HL-60/S4 treated with retinoic acid at 250 ng/mL for 4 days and 3 days (cell line): Measurements from ENCODE around the gene FNIP2.
"Not testable (repeated sequence)": the region's sequence is repeated elsewhere in the genome, so short reads cannot be mapped to it uniquely, and the experiment has no call there.

Experiments
- in situ Hi-C: fragments of 300-500 bp; cut with MboI; formaldehyde crosslinking; loops from 2 replicates; pipeline ENCODE4 v1.7.0; 2022; ENCODE audit warnings: low sequenced_read_pairs

The FNIP2 gene

DNA sequence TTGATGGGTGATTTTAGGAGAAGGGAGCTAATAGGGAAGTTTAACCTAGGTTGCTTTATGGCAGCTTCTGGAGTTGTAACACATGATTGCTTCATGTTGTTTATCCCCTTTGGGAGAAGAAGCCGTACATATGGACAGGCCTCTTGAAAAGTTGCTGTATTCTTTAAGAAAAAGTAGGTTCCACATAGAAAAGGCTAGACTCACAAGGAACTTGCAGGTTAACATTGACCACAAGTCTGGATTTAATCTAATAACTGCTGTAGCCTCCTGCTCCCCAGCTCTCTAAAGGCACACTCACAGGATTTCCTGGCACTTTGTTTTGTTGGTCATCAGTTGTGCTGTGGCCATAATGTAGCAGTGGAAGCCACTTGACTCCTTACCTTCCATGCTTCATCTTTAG lies 19.7 kb downstream of the FNIP2 start:
- in situ Hi-C loops = no loop called here

DNA sequence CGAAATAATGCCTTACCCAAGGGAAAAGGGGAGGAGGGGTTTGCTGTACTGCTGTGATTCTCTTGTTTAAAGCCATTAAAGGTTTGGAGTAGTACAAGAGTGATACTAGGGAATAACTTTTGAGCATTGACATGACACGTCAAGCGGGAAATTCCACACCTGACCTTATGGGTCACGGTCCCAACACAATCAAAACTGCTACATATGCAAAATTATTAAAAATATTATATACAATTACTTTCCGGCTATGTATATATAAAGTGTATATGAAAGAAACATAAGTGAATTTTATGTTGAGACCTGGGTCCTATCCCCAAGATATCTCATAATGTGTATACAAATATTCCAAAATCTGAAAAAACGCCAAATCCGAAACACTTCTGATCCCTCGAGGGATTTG lies 21.0 kb downstream of the FNIP2 start:
- in situ Hi-C loops = no loop called here

DNA sequence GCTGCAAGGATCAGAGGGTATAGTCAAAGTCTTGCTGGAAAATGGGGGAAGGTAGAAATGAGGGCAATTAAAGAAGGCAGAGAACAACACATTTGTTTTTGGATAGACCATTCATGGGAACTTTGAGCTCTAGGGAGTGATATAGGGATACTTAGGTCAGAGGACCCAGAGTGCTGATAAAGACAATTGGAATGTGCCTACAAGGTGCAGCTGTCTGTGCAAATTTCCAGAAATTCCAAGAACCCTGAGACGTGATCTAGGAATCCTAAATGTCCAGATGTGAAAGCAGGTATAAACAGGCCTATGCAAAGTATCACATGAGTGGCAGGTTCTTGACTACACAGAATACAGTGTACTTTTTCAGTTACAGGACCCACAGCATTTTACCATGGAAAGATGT lies 24.2 kb downstream of the FNIP2 start:
- in situ Hi-C loops = no loop called here

DNA sequence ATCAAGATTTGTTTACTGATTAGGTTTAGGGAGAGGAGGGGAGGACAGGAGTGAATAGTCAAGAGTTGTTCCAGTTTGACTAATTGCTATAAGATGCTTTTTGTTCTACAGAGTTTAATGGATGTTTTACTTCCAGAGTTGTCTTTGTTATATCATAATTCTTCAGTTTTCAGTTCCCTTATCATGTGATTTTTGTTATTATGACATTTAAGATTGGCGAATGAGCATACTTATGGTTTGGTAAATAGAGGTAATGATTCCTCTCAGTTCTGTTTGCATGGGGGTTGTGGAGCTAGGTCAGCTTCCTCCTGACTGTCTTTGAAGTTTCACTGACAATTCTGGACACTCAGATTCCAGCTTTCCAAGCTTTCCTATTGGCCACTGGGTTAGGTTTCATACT lies 24.6 kb downstream of the FNIP2 start:
- in situ Hi-C loops = not testable (repeated sequence)

DNA sequence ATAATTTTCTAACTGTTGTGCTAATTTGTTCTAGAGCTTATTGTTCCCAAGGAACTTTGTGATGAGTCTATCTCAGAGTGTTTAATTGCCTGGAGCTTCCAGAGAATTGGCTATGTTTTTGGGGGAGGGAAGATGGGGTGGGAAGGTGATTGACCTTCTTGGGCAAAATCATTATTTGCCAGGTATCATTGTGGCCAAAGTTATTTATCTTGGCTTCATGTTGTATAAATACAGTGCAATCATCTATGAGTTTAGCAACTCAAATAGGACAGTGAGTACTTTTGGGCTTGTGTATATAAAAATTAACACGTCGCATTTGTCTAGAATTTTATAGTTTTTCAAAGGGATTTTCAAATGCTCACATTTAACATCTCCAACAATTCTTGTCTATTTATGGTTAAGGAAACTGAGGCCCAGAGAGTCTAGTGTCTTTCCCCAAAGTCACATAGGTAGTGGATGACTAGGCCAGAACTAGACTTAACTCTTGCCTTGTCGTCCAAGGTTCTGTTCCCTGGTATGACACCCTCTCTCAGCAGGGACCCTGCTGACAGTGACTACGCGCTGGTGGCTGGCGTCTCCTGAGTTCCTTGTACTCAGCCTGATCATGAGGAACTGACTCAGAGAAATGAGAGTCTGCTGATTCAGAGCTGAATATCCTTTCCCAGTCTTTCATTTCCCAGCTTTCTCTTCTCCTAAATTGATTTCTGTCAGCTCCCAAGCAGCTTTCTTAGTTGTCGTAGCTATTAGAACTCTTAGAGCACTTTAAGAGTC lies 27.7 kb downstream of the FNIP2 start:
- in situ Hi-C loops = no loop called here

DNA sequence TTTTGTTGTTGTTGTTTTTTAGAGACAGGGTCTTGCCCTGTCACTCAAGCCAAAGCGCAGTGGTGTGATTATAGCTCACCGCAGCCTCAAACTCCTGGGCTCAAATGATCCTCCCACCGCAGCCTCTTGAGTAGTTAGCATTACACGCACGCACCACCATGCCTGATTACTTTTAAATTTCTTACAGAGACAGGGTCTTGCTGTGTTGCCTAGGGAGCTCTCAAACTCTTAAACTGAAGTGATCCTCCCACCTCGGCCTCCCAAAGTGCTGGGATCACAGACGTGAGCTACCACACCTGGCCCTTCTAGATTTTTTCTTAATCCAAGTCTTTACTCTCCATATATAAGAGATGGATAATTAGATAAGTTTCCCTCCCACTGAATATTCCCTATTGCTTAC lies 29.2 kb downstream of the FNIP2 start:
- in situ Hi-C loops = no loop called here

DNA sequence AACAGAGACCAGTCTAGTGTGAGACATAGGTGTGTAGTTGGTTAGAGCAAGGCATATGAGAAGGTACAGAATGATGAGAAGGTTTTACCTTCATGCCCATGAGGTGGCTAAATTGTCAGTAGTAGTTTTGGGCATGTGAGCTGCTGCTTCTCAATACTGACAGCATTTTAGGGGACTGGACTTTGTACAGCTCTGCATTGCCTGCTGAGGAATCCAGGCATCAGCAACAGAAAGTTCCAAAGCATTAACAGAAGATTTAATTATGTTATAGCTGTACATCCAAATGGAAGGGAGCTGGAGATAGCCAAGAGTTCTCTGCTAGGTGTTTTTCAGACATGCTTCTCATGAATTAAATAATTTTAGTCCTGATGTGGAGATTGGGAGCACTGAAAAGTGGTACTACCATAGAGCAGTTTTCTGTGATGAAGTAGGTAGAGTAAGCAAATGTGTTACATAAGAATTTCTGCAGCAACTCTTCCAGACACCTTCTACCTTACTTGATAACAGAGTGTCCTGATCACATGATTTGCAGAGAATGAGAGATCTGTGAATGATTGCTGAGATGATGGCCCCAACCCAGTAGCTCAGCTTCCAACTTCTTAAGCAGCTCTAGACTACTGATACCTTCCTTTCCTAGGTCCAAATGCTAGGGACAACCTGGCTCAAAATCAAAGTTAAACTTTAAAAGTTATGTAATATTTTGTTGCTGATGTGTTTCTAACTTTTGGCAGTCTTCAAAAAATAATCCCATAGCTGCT lies 30.4 kb downstream of the FNIP2 start:
- in situ Hi-C loops = no loop called here

DNA sequence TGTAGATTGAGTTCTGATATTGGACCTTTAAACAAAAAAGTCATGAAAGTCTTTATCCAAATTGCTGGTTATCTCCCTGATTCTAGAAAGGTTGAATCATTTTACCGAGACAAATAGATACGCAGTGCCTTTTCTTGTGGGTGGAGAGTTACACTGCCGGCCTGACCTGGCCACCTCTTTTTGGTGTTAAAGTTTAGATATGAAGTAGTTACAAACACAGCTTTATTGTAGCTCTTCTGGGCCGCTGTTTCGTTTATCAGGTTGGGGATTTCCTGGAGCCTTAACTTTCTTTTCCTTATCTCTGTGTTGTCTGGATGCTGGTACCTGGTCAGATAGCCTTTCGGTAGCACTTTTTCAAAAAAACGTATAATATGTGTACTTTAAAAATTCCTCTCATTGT lies 31.0 kb downstream of the FNIP2 start:
- in situ Hi-C loops = no loop called here

DNA sequence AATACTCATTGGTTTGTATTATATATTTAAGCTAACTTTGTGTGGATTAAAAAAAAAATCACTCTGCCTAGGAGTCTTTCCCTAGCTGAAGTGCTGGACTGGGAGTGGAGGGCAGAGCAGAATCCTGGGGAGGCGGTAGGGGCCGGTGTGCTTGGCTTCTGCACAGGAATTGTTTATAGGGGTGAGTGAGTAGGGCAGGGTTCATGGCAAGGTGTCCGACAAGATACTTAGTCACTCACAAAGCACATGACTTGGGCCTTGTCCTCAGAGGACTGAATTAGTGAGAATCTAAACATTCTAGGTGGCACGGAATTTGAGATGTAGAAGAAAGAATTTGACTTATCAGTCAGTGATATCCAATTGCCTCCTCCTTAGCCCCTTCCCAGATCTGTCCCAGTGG lies 32.2 kb downstream of the FNIP2 start:
- in situ Hi-C loops = no loop called here

DNA sequence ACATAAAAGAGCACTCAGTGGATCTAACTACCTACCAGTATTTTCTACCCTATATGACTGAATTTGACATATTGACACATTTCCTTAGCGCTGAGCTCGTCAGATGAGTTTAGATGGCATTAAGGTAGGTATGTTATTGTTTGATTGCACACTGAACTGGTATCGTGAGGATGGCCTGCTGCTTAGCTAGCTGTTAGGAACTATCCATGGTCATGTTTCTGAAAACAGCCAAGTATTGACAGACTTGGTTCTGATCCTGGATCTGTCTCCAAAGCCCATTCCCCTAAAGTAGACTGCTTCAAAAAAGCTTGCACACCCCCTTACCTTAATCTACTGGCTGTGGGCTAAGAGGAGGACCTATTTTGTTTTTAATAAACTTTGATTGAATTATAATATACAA lies 32.9 kb downstream of the FNIP2 start:
- in situ Hi-C loops = no loop called here

DNA sequence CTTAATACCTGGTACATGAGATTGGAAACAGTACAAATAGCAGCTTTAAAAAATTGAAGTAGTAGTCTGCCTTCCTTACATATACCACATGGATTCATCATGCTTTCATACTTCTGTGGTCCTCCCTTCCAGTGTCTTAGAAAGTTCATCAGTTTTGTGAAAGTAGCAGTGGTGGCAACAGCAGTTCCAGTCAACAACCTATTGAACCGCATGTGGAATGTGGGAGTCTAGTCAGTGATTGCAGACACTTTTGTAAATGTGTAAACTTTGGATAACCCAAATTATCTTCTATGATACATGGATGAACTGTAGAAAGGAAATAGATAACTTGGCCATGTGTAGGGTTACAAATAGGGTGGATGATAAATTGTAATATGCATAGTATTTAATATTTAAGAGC lies 34.1 kb downstream of the FNIP2 start:
- in situ Hi-C loops = no loop called here

DNA sequence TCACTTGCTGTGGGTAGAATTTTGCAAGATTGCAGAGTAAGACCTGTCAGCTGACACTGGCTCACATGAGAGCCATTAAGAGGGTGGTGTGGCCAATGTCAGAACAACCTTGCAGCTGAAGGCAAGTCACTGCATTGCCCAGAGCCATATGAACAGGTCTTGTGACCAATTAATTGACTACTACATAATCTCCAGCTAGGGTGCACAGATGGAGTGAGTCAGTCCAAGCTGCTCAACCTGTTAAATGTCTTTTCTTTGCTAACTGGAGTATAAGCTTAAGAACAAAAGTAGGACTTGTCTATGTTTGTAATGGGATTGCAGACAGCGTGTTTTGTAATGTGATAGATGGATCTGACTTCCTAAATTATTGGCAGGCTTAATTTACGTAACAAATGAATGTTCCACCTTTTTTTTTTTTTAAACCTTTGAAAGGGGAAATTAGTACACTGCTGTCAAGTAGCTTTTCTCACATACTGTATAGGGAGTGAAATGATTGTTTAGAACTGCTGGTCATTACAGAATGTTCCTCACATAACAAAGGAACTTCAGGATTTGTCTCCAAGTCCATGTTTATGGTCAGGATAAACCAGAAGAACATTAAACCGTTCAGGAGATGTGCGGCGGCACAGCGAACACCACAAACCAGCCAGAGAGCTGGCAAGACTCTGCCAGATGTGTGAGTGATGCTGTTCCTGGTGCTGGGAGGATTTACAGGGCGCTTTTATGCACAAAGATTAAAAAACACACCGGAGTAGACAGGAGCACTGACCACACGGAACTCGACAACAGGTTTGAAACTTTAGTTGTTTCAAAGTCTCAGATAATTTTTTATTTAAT lies 37.0 kb downstream of the FNIP2 start:
- in situ Hi-C loops = no loop called here

DNA sequence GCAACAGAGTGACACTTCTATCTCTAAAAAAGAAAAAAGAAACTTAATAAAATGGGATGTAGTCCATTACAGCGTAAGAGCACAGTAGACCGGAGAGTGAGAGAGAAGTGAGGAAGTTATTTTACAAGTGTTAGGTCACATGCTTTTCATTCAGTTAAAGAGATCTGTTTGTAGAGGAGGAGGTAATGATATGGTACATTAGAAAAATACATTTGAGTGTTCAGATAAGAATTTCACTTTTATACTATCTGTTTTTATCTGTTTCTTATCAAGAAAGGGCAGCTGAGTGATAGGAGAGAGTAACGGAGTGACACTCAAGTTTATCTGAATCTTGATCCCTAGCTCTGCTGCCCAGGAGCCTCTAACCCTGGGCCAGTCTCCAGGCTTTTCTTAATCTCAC lies 38.9 kb downstream of the FNIP2 start:
- in situ Hi-C loops = no loop called here

DNA sequence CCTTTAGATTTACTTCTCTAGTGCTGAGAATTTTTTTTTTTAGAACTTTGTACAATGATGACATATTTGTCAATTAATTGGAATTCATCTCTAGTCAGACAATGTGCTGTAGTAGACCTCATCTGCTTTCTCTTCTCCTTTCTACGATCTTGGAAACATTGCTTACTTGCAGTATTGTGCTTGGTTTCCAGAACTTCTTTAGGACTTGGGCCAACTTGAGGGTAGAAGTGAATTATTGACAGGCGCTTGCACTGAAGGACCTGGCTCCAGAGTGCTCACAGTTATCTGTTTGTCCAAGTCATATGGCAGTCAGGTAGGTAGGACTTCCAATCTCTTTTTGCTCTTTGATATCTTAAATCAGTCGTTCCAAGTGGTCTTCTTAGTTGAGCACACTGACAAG lies 39.6 kb downstream of the FNIP2 start:
- in situ Hi-C loops = no loop called here

DNA sequence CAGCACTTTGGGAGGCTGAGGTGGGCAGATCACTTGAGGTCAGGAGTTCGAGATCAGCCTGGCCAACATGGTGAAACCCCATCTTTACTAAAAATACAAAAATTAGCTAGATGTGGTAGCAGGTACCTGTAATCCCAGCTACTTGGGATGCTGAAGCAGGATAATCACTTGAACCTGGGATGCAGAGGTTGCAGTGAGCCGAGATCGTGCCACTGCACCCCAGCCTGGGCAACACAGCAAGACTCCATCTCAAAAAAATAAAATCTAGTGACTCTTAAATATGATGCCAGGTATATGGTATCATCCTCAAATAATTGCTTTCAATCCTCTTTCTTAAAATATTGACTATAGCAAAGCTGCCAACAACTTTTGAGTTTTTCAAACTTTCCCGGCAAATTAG lies 40.4 kb downstream of the FNIP2 start:
- in situ Hi-C loops = not testable (repeated sequence)

DNA sequence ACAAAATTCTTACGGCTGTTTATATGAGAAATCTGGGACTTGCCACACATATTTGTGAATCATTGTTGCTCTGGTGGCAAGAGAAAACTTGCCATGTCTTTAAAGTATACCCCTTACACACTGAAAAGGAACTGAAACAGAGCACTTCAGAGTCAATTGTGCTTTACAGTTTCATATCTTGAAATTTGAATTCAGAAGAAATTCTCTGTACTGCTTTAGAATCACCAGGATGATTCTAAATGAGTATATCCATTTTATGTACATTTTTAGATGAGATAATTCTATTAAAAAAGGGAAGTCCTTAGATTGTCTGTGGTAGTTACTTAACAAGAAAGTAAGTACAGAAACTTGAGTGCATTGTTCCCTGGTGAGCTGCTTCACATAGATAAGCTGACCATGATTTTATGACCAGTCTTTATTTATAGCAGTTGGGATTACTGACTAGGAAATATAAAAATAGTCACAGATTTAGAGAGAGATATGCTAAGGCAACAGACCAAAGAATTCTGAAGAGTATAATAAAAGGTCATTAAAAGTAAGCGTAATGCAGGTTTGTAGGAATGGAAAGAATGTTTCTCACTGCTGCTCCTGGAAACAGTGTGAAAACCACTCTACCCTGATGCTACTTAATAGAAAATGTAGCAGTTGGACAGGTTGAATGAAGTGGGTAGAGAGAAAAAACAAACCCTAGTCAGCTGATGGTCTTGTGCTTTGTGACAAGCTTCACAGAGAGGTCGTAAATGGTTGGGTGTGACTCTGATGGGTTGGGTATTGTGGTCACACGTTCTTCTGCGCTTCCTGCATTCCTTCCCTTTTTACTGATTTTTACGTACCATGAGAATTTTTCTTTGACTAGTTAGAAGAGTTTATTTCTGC lies 41.0 kb downstream of the FNIP2 start:
- in situ Hi-C loops = no loop called here

DNA sequence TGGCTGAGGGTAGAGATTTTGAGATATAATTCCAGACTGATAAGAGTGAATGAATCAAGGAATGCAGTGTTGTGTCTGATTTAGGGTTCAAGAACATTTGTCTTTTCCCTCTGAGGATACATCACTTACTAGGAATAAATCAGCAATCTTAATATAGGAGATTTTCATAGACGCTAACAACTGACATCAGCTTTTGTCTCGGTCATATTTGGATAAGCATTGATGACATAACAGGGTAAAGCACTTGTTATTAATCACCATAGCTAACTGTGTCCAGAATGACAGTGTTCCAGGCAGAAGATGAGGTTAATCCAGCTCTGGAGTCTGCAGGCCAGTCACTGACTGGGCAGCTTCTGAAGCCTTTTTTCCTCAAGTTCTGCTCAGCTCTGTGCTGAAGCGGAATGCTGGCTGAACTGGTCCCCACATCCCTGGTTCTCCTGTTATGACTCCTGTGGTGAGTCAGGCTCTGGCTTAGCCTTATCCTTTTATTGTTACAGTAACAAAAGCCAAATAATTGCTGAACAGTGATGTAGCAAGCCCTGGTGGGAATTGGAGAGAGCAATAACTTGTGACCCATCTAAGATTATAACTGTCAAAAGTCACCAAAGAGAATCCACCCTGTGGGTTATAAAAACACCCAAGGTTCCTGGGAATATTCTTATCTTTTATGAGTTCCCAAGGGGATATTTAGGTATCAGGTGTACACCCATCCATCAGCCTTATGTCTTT lies 41.8 kb downstream of the FNIP2 start:
- in situ Hi-C loops = no loop called here

DNA sequence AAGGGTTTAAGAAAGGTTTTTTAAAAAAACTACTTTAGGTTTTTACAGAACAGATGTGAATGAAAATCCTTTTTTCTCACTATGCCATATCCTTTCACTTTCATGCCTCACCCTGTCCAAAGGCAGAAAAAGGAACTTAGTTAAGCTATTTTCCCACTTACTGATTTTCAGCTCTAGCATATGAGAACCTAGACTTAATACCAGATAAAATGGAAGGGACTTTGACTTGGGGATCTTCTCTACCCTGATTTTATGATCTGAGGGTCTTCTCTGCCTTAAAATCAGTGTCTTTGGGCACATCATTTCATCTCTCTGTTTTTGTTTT lies 42.4 kb downstream of the FNIP2 start:
- in situ Hi-C loops = no loop called here

DNA sequence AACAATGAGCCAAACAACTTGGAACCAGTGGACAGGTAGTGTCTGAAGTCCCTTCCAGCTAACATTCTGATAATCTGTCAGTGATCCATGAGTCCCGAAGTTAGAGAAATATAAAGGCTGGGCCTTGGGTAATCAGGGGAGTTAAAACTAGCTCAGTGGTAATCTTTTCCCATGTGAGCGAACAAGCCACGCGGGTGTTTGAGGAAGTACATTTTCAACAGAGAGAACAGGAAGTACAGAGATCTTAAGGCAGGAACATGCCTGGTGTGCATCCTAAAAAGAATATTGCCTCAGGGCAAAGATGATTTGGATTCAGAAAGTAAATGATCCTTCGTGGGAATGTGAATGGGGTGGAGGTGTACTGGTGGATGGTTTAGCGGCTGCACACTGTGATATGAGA lies 42.9 kb downstream of the FNIP2 start:
- in situ Hi-C loops = no loop called here

DNA sequence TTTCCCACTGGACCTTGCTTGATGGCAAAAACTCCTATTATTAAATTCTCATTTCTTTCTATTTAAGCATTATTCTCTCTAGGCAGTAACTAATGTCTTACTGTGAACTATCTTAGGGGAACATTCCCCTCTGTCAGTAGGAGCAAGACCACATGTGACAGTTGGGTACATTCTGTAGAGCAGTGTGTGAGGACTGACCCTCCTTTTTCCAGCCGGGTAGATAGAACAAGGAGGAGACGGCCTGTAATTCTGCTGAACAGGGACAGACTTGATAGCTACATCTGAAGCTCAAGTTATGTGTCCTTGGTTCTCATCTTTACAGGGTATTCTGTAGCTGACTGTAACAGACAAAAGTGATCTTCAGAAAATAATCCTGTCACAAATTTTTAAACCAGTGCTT lies 43.3 kb downstream of the FNIP2 start:
- in situ Hi-C loops = no loop called here
